ENCODE measurements around the gene TES.

GRCh38 chr7:116218051-116218645, 7.8 kb downstream of the TES start:
- TF ChIP-seq POLR2A (IDR thresholded peaks at IDR 0.05) (no peak), CTCF (IDR thresholded peaks at IDR 0.05) (no peak), POLR2AphosphoS5 (IDR thresholded peaks at IDR 0.05) (no peak)

Measured in gastroesophageal sphincter (tissue), 3 donors.